Stimulated activated effector memory CD8-positive, alpha-beta T cell treated with anti-CD3 and anti-CD28 coated beads, Interleukin-12 subunit alpha, Interleukin-12 subunit beta, amount 100 ng/mL, for 72 hours (primary cell): ENCODE measurements around the gene TBC1D26.
"Not testable (repeated sequence)": the region's sequence is repeated elsewhere in the genome, so short reads cannot be mapped to it uniquely, and the experiment has no call there.

Experiments used
- ATAC-seq: fragments of 150-1000 bp; cut with Tn5 transposase; 2 replicates; pipeline ENCODE4 v1.10.0; 2021
- DNase-seq, 2 donors: peaks; one replicate each; pipeline ENCODE4 v3.0.0; 2021 to 2022; ENCODE audit warnings: low spot score in 2 of 2
- H3K27ac Mint-ChIP-seq: one replicate; pipeline ENCODE4 v1.8.0; 2022; ENCODE audit warnings: mild to moderate bottlenecking, mixed read lengths
- H3K36me3 Mint-ChIP-seq: one replicate; pipeline ENCODE4 v1.8.0; 2022; ENCODE audit warnings: mild to moderate bottlenecking, mixed read lengths
- H3K4me1 Mint-ChIP-seq: one replicate; pipeline ENCODE4 v1.8.0; 2022; ENCODE audit warnings: mixed read lengths
- H3K4me3 Mint-ChIP-seq: one replicate; pipeline ENCODE4 v1.8.0; 2022; ENCODE audit warnings: mild to moderate bottlenecking, mixed read lengths
- H3K9me3 Mint-ChIP-seq: one replicate; pipeline ENCODE4 v1.8.0; 2022; ENCODE audit warnings: mixed read lengths

TBC1D26 gene

GRCh38 chr17:15782866-15783265, 50.8 kb downstream of the TBC1D26 start:
- DNase-seq (no peak), ATAC-seq (no peak)
- no peaks in the 10 kb centered on the region for H3K4me1 Mint-ChIP-seq
- no peak overlapping the region for H3K27ac Mint-ChIP-seq
- H3K36me3 Mint-ChIP-seq, result no peaks in the 10 kb centered on the region
- H3K9me3 Mint-ChIP-seq, result peaks cover 7% of the 10 kb centered on the region
- H3K4me3 Mint-ChIP-seq, result no peak overlapping the region

- Mint-ChIP-seq H3K4me3 (no peak overlapping the region), H3K36me3 (no peaks in the 10 kb centered on the region), H3K4me1 (no peaks in the 10 kb centered on the region), H3K27ac (no peak overlapping the region), H3K9me3 (peaks cover 7% of the 10 kb centered on the region)
- DNase-seq (no peak), ATAC-seq (no peak)
Observed at GRCh38 chr17:15783461-15783860, 51.4 kb downstream of the TBC1D26 start.

- not testable (repeated sequence) for H3K4me1 Mint-ChIP-seq, H3K9me3 Mint-ChIP-seq, H3K36me3 Mint-ChIP-seq, ATAC-seq, H3K4me3 Mint-ChIP-seq, H3K27ac Mint-ChIP-seq, DNase-seq
Observed at GRCh38 chr17:15784351-15784750, 52.3 kb downstream of the TBC1D26 start.

- not testable (repeated sequence) for H3K4me1 Mint-ChIP-seq, H3K27ac Mint-ChIP-seq, H3K9me3 Mint-ChIP-seq, H3K4me3 Mint-ChIP-seq, DNase-seq, ATAC-seq, H3K36me3 Mint-ChIP-seq
Observed at GRCh38 chr17:15787363-15788075, 55.4 kb downstream of the TBC1D26 start.

- not testable (repeated sequence) for H3K4me3 Mint-ChIP-seq, H3K27ac Mint-ChIP-seq, ATAC-seq, H3K36me3 Mint-ChIP-seq, H3K4me1 Mint-ChIP-seq, H3K9me3 Mint-ChIP-seq, DNase-seq
Observed at GRCh38 chr17:15788365-15788764, 56.3 kb downstream of the TBC1D26 start.
